Lower lobe of right lung (tissue), 2 donors: Measurements from ENCODE around the gene DUS2. TPM values are rescaled to one million over a fixed set of nuclear protein-coding genes. Genes with fewer than 3 reads are reported as not detected.
"Not testable (repeated sequence)": the region's sequence is repeated elsewhere in the genome, so short reads cannot be mapped to it uniquely, and the experiment has no call there.

Experiments used
- ATAC-seq, 2 donors: fragments of 200-7000 bp; cut with Tn5 transposase; one replicate each; pipeline ENCODE4 v1.9.1; 2020 to 2022; ENCODE audit warnings: mild to moderate bottlenecking in 2 of 2, moderate library complexity in 2 of 2
- DNase-seq: peaks from one replicate; pipeline ENCODE4 v3.0.0-alpha.2; 2020
- H3K27ac ChIP-seq: fragments of 200-600 bp; one replicate; pipeline ENCODE4 v1.8.0; 2022
- H3K27me3 ChIP-seq: fragments of 200-600 bp; one replicate; pipeline ENCODE4 v1.8.0; 2022; ENCODE audit warnings: low read depth
- H3K36me3 ChIP-seq: fragments of 200-600 bp; one replicate; pipeline ENCODE4 v1.8.0; 2022; ENCODE audit warnings: mild to moderate bottlenecking
- H3K4me1 ChIP-seq: fragments of 200-600 bp; one replicate; pipeline ENCODE4 v1.8.0; 2022
- H3K4me3 ChIP-seq: fragments of 200-600 bp; one replicate; pipeline ENCODE4 v1.8.0; 2022; ENCODE audit warnings: mild to moderate bottlenecking
- H3K9me3 ChIP-seq: fragments of 200-600 bp; one replicate; pipeline ENCODE4 v1.8.0; 2022
- intact Hi-C: fragments of 100-400 bp; cut with DNase I; formaldehyde crosslinking; loops from one replicate; pipeline ENCODE4 v1.11.0; 2022
- total RNA-seq: library from RNA; stranded (reverse); fragmentation: NEBNext Ultra II Directional; extraction: Animal tissue kit (Norgen Biotek cat#: 25700); gene quantifications from one replicate; pipeline ENCODE4 v1.2.1, GENCODE V29; 2021
- TF ChIP-seq, protein P1 (sequence below): fragments of 200-600 bp; IDR thresholded peaks from one replicate; pipeline ENCODE4 v1.8.0; 2022; ENCODE audit warnings: antibody characterized with exemption, mild to moderate bottlenecking
- donor health status: DM: no; HTN: yes; CAD: no; lungs with severe emphysema.

Gene DUS2
- total RNA-seq, 1 donor from 2014 or later: 15.1 TPM

DNA sequence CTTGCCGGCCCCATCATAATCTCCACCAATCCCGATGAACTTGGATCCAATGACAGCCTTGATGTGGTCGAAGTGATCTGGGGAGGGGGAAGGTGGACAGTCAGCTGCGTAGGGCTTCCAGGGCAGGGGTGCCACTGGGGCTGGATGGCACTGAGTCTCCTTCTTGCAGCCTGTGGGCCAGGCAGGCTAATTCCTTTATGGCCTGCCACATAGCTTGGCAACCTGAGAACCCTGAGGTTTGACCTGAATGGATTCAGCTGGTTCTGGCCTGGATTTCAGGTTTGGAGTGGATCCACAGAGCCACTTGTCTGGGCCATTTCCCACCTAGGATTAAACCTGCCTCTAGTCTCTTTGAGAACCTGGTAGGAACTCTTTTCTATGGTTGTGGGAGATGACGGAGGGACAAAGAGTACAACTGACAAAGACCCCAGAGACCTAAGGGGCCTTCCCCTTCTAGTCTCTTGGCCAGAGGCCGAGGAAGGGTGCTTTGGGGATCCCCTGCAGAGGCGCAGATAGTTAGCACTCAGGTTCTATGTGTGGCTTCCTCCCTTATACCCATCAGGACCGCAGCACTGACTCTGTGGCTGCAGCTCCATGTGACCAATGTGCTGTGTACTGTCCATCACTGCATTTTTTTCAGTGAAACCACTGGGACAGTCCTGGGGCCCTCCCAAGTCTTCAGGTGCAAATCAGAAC is 33.6 kb upstream of the DUS2 start:
- DNase-seq (no peak), ATAC-seq (no peak)
- intact Hi-C loops: no loop called here
- Histone ChIP-seq H3K4me3 (no peak overlapping the region), H3K36me3 (no peaks in the 10 kb centered on the region), H3K27ac (no peak overlapping the region), H3K27me3 (no peaks in the 10 kb centered on the region), H3K4me1 (peaks cover 42% of the 10 kb centered on the region), H3K9me3 (no peaks in the 10 kb centered on the region)
- TF ChIP-seq, protein P1, sequence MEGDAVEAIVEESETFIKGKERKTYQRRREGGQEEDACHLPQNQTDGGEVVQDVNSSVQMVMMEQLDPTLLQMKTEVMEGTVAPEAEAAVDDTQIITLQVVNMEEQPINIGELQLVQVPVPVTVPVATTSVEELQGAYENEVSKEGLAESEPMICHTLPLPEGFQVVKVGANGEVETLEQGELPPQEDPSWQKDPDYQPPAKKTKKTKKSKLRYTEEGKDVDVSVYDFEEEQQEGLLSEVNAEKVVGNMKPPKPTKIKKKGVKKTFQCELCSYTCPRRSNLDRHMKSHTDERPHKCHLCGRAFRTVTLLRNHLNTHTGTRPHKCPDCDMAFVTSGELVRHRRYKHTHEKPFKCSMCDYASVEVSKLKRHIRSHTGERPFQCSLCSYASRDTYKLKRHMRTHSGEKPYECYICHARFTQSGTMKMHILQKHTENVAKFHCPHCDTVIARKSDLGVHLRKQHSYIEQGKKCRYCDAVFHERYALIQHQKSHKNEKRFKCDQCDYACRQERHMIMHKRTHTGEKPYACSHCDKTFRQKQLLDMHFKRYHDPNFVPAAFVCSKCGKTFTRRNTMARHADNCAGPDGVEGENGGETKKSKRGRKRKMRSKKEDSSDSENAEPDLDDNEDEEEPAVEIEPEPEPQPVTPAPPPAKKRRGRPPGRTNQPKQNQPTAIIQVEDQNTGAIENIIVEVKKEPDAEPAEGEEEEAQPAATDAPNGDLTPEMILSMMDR: no peak

DNA sequence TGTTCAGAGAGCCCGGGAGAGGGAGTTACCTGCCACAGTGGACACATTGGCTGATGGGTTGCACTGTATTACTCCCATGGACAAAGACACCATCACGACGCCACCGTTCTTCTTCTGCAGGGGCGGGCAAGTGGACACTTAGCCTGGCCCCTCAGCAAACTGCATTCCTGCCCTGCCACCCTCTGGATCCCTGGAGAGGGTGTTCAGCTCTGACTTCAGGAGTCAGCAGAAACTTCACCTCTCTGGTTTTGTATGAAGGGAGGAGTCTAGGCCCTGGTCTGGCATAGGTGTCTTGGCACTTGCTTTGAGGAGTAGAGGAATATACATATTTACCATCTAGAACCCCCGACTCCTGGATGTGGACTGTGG is 33.1 kb upstream of the DUS2 start:
- Histone ChIP-seq H3K9me3 (no peaks in the 10 kb centered on the region), H3K27ac (no peak overlapping the region), H3K36me3 (no peaks in the 10 kb centered on the region), H3K27me3 (no peaks in the 10 kb centered on the region), H3K4me3 (no peak overlapping the region), H3K4me1 (peaks cover 38% of the 10 kb centered on the region)
- intact Hi-C loops: no loop called here
- DNase-seq: no peak
- TF ChIP-seq, protein P1: no peak
- ATAC-seq: no peak

GRCh38 chr16:67992661-67993206 is 30.4 kb upstream of the DUS2 start:
- ATAC-seq: peak in 1 of 2 donors; percentile 1
- Histone ChIP-seq H3K4me3 (peak overlapping the region; percentile 49), H3K4me1 (peaks cover 27% of the 10 kb centered on the region), H3K36me3 (no peaks in the 10 kb centered on the region), H3K27ac (peak overlapping the region; percentile 90), H3K27me3 (no peaks in the 10 kb centered on the region), H3K9me3 (no peaks in the 10 kb centered on the region)
- TF ChIP-seq, protein P1: no peak
- DNase-seq: no peak
- intact Hi-C loops: no loop called here

DNA sequence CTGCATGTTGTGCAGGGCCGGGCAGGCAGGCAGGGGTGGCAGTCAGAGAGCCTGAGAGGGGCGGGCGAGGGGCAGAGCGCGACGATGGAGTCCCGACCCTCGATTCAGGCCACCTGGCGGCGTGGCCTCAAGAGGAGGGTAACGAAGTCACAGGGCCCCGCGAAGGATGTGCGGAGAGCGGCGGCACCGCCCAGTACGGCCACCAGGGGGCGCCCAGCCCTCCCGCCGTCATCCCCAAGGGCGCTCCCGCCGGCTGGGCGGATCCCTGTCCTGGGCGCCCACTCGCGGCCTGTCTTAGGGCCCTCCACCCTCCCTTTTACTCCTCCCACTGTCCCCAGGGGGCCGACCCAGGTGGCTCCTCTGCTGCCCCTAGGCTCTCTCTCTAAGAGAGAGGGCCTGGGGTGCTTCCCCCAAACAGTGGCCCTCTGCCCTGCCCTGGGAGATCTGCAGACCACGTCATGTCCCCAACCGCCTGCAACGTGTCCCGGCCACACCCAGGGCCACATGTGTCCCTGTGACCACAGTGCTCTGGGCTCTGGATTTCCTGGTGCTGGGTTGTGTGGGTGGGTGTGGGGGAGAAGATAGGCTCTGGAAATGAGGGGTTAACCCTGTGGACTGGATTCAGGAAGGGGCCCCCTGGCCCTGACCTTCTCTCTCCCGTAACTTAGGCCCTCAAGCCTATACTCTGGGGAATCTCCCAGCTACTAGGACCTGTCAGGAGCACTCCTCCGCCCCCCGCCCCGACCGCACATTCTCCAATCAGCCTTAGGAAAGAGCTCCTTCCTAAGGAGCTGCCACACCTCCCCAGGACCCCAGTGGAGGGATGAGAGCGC is 29.7 kb upstream of the DUS2 start:
- Histone ChIP-seq H3K4me1 (peaks cover 34% of the 10 kb centered on the region), H3K4me3 (peak overlapping the region; percentile 49), H3K36me3 (no peaks in the 10 kb centered on the region), H3K27ac (peak overlapping the region; percentile 90), H3K9me3 (no peaks in the 10 kb centered on the region), H3K27me3 (no peaks in the 10 kb centered on the region)
- intact Hi-C loops: no loop called here
- TF ChIP-seq, protein P1: peak; percentile 99
- ATAC-seq (peak; percentile 95 to 97), DNase-seq (peak; percentile 92)

DNA sequence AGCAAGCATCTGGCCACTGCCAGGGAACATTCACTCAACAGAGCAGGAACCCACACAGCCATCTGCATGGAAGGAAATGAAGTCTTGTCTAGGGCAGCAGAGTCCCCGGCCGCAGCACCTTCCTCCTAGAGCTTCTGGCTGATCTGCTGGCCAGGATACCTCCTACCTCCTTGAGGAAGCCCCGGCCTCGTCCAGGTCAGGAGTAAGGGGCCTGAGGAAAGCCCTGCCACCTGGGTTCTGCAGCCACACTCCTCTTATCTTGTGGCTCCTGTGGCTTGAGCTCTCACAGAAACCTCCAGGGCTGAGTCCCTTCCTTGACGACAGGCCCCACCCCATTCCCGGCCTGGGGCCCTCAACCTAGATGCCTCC is 29.1 kb upstream of the DUS2 start:
- H3K4me1 ChIP-seq: peaks cover 37% of the 10 kb centered on the region
- H3K9me3 ChIP-seq, H3K27me3 ChIP-seq, DNase-seq, intact Hi-C loops, H3K36me3 ChIP-seq: not testable (repeated sequence)
- H3K4me3 ChIP-seq: peak overlapping the region; percentile 49
- ATAC-seq: peak; percentile 3 to 9
- H3K27ac ChIP-seq: peak overlapping the region; percentile 90

GRCh38 chr16:67995423-67995822 is 27.7 kb upstream of the DUS2 start:
- peak overlapping the region; percentile 53 for H3K27ac ChIP-seq
- H3K4me3 ChIP-seq: no peak overlapping the region
- peak; percentile 54 for DNase-seq
- H3K4me1 ChIP-seq: peaks cover 49% of the 10 kb centered on the region
- intact Hi-C loops: no loop called here
- no peaks in the 10 kb centered on the region for H3K27me3 ChIP-seq
- H3K36me3 ChIP-seq: no peaks in the 10 kb centered on the region
- TF ChIP-seq, protein P1: no peak
- H3K9me3 ChIP-seq: no peaks in the 10 kb centered on the region
- ATAC-seq: no peak
